Measurements from ENCODE around the gene ANKRD13B. TPM values are rescaled to one million over a fixed set of nuclear protein-coding genes. Genes with fewer than 3 reads are reported as not detected.

Gene ANKRD13B
- total RNA-seq, 3 donors from 2014 or later (not counting 1 experiment from before 2014, with no cell fraction given), result 2.3 to 6.6 (median 4.0) TPM

DNA sequence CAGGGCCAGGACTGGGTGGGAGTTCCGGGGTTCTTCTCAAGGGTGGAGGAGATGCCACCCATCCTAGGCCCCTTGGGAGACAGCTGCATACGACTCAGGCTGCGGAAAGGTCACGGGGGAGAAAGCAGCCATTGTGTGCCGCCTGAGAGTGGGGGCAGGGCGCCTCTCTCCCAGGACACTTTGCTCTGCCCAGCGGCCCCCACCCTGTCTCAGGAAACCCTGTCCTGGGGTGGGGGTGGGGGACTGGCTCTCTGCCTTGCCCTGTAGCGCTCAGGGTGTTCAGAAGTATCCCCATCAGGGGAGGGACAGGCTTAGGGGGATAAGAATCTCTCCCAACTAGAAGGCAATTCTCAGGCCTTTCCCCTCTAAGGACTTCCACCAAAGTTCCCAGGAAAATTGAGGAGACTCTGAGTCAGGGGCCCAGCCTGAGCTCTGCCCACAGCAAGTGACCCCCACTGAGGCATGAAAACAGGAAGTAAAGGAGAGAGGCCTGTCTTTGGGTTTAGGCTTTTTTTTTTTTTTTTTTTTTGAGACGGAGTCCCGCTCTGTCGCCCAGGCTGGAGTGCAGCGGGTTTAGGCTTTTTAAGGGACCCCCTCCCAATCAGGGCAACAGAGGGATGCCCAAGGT, 8.4 kb upstream of the ANKRD13B start:
- 75% methylated on average over 12 of the region's 12 CpGs for WGBS (ENCODE audit: insufficient coverage)
- no peaks in the 10 kb centered on the region for H3K36me3 Mint-ChIP-seq
- H3K4me3 Mint-ChIP-seq, result no peak overlapping the region
- TF ChIP-seq, protein P1, sequence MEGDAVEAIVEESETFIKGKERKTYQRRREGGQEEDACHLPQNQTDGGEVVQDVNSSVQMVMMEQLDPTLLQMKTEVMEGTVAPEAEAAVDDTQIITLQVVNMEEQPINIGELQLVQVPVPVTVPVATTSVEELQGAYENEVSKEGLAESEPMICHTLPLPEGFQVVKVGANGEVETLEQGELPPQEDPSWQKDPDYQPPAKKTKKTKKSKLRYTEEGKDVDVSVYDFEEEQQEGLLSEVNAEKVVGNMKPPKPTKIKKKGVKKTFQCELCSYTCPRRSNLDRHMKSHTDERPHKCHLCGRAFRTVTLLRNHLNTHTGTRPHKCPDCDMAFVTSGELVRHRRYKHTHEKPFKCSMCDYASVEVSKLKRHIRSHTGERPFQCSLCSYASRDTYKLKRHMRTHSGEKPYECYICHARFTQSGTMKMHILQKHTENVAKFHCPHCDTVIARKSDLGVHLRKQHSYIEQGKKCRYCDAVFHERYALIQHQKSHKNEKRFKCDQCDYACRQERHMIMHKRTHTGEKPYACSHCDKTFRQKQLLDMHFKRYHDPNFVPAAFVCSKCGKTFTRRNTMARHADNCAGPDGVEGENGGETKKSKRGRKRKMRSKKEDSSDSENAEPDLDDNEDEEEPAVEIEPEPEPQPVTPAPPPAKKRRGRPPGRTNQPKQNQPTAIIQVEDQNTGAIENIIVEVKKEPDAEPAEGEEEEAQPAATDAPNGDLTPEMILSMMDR (IDR thresholded peaks at IDR 0.05), result no peak
- Histone ChIP-seq H3K4me3 (ENCODE audit: low read length) (no peak overlapping the region), H3K9me3 (ENCODE audit: control insufficient read depth, insufficient read depth, low read length) (no peaks in the 10 kb centered on the region), H3K27me3 (ENCODE audit: control insufficient read depth, insufficient read depth, low read length) (no peaks in the 10 kb centered on the region), H3K4me1 (ENCODE audit: control insufficient read depth, insufficient read depth, low read length) (peaks cover 51% of the 10 kb centered on the region), H3K36me3 (ENCODE audit: control insufficient read depth, insufficient read depth, low read length) (peaks cover 21% of the 10 kb centered on the region), H3K27ac (ENCODE audit: low read length) (no peak overlapping the region)
- DNase-seq (no peak), ATAC-seq (no peak)
- peaks cover 20 to 47% of the 10 kb centered on the region in 2 donors for H3K4me1 Mint-ChIP-seq
- intact Hi-C loops (cut with micrococcal nuclease), result no loop called here
- peak overlapping the region in 1 of 2 donors; percentile 62 for H3K27ac Mint-ChIP-seq
- no peaks in the 10 kb centered on the region for H3K9me3 Mint-ChIP-seq
- H3K27me3 Mint-ChIP-seq (ENCODE audit: low read depth in 2 of 2), result no peaks in the 10 kb centered on the region

DNA sequence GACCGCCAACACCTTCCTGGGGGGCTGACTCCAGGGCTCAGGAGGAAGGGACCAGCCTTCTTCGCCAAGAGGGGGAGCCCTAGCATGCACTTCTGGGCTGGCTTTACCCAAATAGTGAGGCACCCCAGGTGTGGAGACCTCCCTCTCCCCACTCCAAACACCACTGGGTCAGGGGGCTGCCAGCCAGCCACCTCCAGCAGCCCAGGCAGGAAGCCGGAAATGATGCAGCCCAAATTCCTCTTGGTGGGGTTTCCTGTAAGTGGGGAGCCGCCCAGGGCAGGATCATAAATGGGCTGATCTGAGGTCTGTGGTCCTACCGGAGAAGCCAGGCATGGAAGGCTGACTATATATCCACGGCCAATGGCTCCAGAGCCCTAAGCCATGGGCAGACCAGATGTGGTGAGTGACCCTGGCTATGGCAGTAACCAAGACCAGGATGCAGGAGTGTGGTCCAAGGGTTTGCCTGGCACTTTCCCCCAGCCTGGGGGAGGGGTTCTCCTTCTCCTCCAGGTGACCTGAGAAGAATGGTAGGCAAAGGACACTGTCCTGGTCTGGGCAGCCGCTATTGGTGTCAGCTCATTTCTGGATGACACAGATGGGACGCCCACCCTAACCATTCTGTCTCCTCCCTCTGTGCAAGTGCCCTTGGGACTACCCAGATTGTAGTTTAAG, 7.7 kb upstream of the ANKRD13B start:
- 54% methylated on average over 8 of the region's 8 CpGs for WGBS (ENCODE audit: insufficient coverage)
- intact Hi-C loops (cut with micrococcal nuclease), result no loop called here
- no peaks in the 10 kb centered on the region for H3K9me3 ChIP-seq (ENCODE audit: control insufficient read depth, insufficient read depth, low read length)
- no peak for ATAC-seq
- peaks cover 21% of the 10 kb centered on the region for H3K36me3 ChIP-seq (ENCODE audit: control insufficient read depth, insufficient read depth, low read length)
- H3K27ac ChIP-seq (ENCODE audit: low read length), result no peak overlapping the region
- H3K4me3 ChIP-seq (ENCODE audit: low read length), result no peak overlapping the region
- Mint-ChIP-seq H3K27ac (no peak overlapping the region), H3K27me3 (ENCODE audit: low read depth in 2 of 2) (no peaks in the 10 kb centered on the region), H3K9me3 (no peaks in the 10 kb centered on the region), H3K4me3 (no peak overlapping the region), H3K4me1 (peaks cover 16 to 49% of the 10 kb centered on the region in 2 donors), H3K36me3 (no peaks in the 10 kb centered on the region)
- H3K4me1 ChIP-seq (ENCODE audit: control insufficient read depth, insufficient read depth, low read length), result peaks cover 55% of the 10 kb centered on the region
- H3K27me3 ChIP-seq (ENCODE audit: control insufficient read depth, insufficient read depth, low read length), result no peaks in the 10 kb centered on the region
- DNase-seq, result peak in 1 of 2 donors; percentile 62
- TF ChIP-seq, protein P1 (IDR thresholded peaks at IDR 0.05), result no peak

DNA sequence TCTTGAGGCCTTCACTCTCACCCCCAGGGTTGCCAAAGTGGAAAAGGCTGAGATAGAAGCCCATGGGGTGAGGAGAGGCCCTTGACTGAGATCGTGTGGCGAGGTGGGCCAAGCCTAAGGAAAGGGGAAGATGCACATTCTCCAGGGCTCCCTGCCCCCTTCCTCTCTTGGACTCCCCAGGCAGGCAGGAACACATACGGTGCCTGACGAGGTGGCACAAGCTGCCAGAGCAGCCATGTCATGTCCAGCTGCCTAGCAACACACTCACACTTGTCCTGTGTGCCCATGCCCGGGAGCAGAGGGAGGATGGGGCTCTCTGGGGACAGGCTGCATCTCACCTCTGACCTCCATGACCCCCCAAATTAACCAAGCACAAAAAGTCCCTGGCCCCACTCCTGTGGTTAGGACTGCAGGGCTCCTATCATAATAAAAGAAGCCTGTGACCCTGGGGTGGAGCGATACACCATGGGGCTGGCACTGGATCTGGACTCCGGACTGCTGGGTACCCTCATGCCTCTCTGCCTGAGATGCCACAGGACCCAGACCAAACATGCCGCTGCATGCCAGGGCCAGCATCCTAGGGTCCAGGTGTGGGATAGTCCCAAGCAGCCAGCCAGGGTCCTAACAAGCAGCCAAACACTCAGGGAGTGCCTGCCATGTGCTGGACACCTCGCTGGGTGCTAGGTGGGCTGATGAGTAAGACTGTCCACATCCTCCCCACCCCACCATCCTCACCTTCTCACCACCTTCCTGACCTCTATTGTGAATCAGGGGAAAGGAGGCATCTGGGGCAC, 6.1 kb upstream of the ANKRD13B start:
- intact Hi-C loops (cut with micrococcal nuclease), result no loop called here
- Mint-ChIP-seq H3K4me1 (peaks cover 15 to 61% of the 10 kb centered on the region in 2 donors), H3K27me3 (ENCODE audit: low read depth in 2 of 2) (no peaks in the 10 kb centered on the region), H3K9me3 (no peaks in the 10 kb centered on the region), H3K27ac (peak overlapping the region; percentile 26 to 79), H3K4me3 (no peak overlapping the region), H3K36me3 (no peaks in the 10 kb centered on the region)
- Histone ChIP-seq H3K27me3 (ENCODE audit: control insufficient read depth, insufficient read depth, low read length) (no peaks in the 10 kb centered on the region), H3K27ac (ENCODE audit: low read length) (no peak overlapping the region), H3K9me3 (ENCODE audit: control insufficient read depth, insufficient read depth, low read length) (no peaks in the 10 kb centered on the region), H3K36me3 (ENCODE audit: control insufficient read depth, insufficient read depth, low read length) (peaks cover 12% of the 10 kb centered on the region), H3K4me3 (ENCODE audit: low read length) (no peak overlapping the region), H3K4me1 (ENCODE audit: control insufficient read depth, insufficient read depth, low read length) (peaks cover 66% of the 10 kb centered on the region)
- DNase-seq (no peak), ATAC-seq (no peak)
- WGBS (ENCODE audit: insufficient coverage), result 78% methylated on average over 8 of the region's 9 CpGs
- TF ChIP-seq, protein P1 (IDR thresholded peaks at IDR 0.05), result no peak

Data from natural killer cell (primary cell).